Measurements from ENCODE around the gene COL16A1. TPM values are rescaled to one million over a fixed set of nuclear protein-coding genes. Genes with fewer than 3 reads are reported as not detected.

Gene COL16A1
- total and polyA plus RNA-seq, 2 of the 13 experiments (the other 11 are each of a cell fraction or from before 2014, with no cell fraction given), result 4.3 to 12.2 TPM

DNA sequence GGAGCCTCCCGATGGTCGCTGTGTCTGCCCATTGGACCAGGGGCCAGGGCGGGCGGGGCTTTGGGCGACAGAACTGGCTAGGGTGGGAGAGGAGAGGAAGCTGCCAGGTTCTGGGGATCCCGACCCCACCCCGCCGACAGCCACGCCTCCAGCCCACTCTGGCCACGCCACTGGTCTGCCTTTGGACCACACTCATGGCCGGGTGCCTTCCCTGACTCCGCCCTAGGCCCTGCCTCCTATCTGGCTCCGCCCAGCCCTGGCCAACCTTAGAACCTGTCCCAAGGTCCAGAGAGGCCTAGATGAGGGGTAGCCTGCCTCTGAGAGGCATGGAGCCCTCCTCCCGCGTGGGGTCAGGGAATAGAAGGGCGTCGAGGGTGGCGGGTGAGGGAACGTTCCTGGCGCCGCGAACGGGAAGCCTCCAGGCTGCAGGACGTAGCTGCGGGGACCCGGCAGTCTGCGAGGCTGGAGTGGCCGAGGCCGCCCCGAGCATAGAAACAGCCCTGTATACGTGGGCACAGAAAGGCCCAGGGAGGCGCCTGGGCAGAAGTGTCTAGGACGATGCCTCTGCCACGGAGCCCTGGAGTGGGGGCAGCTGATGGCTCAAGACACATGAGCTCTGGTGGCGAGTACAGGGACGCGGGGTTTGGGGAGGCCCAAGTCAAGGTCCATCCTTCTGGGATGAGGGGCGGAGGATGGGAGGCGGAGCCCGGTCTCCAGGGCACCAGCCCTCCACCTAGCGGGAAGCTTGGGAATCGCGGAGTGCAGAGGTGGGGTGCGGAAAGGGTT lies 11.5 kb upstream of the COL16A1 start (continued):
- TF ChIP-seq FOXM1 (CRISPR knock-in tag; IDR thresholded peaks at IDR 0.05), result no peak
- 0 out of 2 replicates have a peak, but pooled peaks have one; percentile 54 for TF ChIP-seq MAF1 (CRISPR knock-in tag; IDR thresholded peaks at IDR 0.05; ENCODE audit: borderline replicate concordance)
- peak; percentile 25 for TF ChIP-seq HNRNPK (IDR thresholded peaks at IDR 0.05; ENCODE audit: low read depth, low read length, poor library complexity, severe bottlenecking)
- no peak for TF ChIP-seq BRCA1 (CRISPR knock-in tag; IDR thresholded peaks at IDR 0.05)
- TF ChIP-seq THYN1 (CRISPR knock-in tag; IDR thresholded peaks at IDR 0.05; ENCODE audit: borderline replicate concordance, low read depth), result no peak
- no peak for TF ChIP-seq ZNF724P (CRISPR knock-in tag; IDR thresholded peaks at IDR 0.05; ENCODE audit: borderline replicate concordance)
- TF ChIP-seq NR2F6 (IDR thresholded peaks at IDR 0.05), result no peak
- TF ChIP-seq NR2F6 (CRISPR knock-in tag; IDR thresholded peaks at IDR 0.05), result peak; percentile 25; the same call in 1 of the 2 replicates
- TF ChIP-seq HOXD1 (CRISPR knock-in tag; IDR thresholded peaks at IDR 0.05), result no peak; the same call in 1 of the 2 replicates
- TF ChIP-seq MAFK (conservative IDR thresholded peaks at IDR 0.05 in 1 of 2, IDR thresholded peaks at IDR 0.05 in 1 of 2; ENCODE audit: low read length in 2 of 2), result no peak
- no peak for TF ChIP-seq DNMT1 (CRISPR knock-in tag; IDR thresholded peaks at IDR 0.05)
- no peak for TF ChIP-seq CBFB (CRISPR knock-in tag; IDR thresholded peaks at IDR 0.05)
- TF ChIP-seq NCOR1 (IDR thresholded peaks at IDR 0.05; ENCODE audit: borderline replicate concordance, low read length), result peak; percentile 65
- TF ChIP-seq FOXC1 (CRISPR knock-in tag; IDR thresholded peaks at IDR 0.05; ENCODE audit: borderline replicate concordance), result peak; percentile 67; the same call in 1 of the 2 replicates
- peak; percentile 74; the same call in 1 of the 2 replicates for TF ChIP-seq ZNF558 (CRISPR knock-in tag; IDR thresholded peaks at IDR 0.05; ENCODE audit: borderline replicate concordance)
- TF ChIP-seq SCMH1 (CRISPR knock-in tag; IDR thresholded peaks at IDR 0.05; ENCODE audit: borderline replicate concordance), result no peak
- TF ChIP-seq ZBTB7B (CRISPR knock-in tag; IDR thresholded peaks at IDR 0.05), result peak; percentile 72; the same call in 1 of the 2 replicates
- TF ChIP-seq, protein P1, sequence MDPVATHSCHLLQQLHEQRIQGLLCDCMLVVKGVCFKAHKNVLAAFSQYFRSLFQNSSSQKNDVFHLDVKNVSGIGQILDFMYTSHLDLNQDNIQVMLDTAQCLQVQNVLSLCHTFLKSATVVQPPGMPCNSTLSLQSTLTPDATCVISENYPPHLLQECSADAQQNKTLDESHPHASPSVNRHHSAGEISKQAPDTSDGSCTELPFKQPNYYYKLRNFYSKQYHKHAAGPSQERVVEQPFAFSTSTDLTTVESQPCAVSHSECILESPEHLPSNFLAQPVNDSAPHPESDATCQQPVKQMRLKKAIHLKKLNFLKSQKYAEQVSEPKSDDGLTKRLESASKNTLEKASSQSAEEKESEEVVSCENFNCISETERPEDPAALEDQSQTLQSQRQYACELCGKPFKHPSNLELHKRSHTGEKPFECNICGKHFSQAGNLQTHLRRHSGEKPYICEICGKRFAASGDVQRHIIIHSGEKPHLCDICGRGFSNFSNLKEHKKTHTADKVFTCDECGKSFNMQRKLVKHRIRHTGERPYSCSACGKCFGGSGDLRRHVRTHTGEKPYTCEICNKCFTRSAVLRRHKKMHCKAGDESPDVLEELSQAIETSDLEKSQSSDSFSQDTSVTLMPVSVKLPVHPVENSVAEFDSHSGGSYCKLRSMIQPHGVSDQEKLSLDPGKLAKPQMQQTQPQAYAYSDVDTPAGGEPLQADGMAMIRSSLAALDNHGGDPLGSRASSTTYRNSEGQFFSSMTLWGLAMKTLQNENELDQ (CRISPR knock-in tag; IDR thresholded peaks at IDR 0.05; ENCODE audit: borderline replicate concordance), result 0 out of 2 replicates have a peak, but pooled peaks have one; percentile 13
- TF ChIP-seq, protein P2, sequence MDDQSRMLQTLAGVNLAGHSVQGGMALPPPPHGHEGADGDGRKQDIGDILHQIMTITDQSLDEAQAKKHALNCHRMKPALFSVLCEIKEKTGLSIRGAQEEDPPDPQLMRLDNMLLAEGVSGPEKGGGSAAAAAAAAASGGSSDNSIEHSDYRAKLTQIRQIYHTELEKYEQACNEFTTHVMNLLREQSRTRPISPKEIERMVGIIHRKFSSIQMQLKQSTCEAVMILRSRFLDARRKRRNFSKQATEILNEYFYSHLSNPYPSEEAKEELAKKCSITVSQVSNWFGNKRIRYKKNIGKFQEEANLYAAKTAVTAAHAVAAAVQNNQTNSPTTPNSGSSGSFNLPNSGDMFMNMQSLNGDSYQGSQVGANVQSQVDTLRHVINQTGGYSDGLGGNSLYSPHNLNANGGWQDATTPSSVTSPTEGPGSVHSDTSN (CRISPR knock-in tag; IDR thresholded peaks at IDR 0.05; ENCODE audit: borderline replicate concordance), result no peak
- no peak for TF ChIP-seq SRSF4 (IDR thresholded peaks at IDR 0.05; ENCODE audit: low read depth, low read length, poor library complexity, severe bottlenecking)
- peak; percentile 72; the same call in 1 of the 2 replicates for TF ChIP-seq PHF21A (CRISPR knock-in tag; IDR thresholded peaks at IDR 0.05)
- peak; percentile 78 for TF ChIP-seq RNF2 (conservative IDR thresholded peaks at IDR 0.05; ENCODE audit: low read depth)
- TF ChIP-seq MAFG (CRISPR knock-in tag; IDR thresholded peaks at IDR 0.05), result no peak
- TF ChIP-seq, protein P3, sequence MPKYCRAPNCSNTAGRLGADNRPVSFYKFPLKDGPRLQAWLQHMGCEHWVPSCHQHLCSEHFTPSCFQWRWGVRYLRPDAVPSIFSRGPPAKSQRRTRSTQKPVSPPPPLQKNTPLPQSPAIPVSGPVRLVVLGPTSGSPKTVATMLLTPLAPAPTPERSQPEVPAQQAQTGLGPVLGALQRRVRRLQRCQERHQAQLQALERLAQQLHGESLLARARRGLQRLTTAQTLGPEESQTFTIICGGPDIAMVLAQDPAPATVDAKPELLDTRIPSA (CRISPR knock-in tag; IDR thresholded peaks at IDR 0.05; ENCODE audit: borderline replicate concordance), result no peak
